HuH-7.5 (cell line): ENCODE results near the gene HSPB2.
"Not testable (repeated sequence)": the region's sequence is repeated elsewhere in the genome, so short reads cannot be mapped to it uniquely, and the experiment has no call there.

Experiments
- DNase-seq: peaks from one replicate; pipeline ENCODE4 v3.0.0; 2011; ENCODE audit warnings: low spot score

HSPB2 gene

DNA sequence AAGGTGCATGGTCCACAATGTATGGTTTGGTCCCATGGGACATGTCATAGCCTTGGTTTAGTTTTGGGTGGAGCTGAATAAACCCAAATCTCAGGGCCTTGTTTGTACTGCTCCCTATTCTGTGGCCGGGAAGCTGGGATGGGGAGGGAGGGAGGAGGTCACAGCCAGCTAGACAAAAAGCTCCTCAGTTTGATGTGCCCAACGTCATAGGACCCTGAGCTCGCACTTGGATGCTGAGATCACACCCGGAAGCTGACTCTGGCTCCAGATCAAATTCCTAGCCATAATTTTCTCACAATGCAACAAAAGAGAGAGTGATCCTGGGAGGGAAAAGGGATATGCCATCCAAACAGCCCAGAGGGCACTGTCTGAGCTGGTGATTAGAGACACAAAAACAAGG, 1.5 kb downstream of the HSPB2 start:
- no peak for DNase-seq

DNA sequence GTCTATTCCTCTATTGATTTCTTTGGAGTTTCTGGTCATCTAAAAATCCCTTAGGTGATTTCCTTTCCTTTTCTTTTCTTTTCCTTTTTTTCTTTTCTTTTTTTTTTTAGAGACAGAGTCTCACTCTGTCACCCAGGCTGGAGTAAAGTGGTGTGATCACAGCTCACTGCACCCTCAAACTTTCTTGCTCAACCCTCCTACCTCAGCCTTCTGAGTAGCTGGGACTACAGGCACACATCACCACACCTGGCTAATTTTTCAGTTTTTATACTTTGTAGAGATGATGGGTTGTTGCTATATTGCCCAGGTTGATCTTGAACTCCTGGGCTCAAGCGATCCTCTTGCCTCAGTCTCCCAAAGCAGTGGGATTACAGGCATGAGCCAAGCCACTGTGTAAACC, 4.2 kb downstream of the HSPB2 start:
- DNase-seq = no peak

DNA sequence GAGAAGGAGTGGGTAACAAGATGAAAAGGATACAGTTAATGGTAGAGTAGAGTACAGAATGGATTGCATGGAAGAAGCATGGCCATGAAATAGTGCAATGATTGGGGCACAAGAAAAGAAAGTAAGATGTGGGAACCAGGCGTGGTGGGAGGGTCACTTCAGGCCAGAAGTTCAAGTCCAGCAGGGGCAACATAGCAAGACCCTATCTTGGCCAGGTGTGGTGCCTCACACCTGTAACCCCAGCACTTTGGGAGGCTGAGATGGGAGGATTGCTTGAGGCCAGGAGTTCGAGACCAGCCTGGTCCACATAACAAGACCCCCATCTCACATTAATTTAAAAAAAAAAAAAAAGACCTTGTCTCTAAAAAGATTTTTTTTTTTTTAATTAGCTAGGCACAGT, 4.8 kb downstream of the HSPB2 start:
- DNase-seq = no peak

DNA sequence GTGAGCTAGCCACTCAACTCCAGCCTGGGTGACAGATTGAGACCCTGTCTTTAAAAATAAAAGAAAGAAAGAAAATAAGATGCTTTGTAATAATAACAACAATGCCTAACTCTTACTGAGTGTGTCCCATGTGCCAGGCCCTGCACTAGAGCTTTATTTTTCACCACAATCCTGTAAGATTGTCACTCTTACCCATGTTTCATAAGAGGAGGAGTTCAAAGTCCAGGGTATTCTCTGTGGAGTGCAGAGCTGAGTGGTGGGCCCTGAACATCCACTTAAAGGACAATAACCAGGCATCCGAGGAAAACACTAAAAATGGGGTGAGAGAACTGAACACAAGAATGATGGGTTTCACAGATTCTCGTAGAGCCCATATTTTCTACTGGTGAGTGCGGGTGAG, 5.3 kb downstream of the HSPB2 start:
- DNase-seq = no peak

DNA sequence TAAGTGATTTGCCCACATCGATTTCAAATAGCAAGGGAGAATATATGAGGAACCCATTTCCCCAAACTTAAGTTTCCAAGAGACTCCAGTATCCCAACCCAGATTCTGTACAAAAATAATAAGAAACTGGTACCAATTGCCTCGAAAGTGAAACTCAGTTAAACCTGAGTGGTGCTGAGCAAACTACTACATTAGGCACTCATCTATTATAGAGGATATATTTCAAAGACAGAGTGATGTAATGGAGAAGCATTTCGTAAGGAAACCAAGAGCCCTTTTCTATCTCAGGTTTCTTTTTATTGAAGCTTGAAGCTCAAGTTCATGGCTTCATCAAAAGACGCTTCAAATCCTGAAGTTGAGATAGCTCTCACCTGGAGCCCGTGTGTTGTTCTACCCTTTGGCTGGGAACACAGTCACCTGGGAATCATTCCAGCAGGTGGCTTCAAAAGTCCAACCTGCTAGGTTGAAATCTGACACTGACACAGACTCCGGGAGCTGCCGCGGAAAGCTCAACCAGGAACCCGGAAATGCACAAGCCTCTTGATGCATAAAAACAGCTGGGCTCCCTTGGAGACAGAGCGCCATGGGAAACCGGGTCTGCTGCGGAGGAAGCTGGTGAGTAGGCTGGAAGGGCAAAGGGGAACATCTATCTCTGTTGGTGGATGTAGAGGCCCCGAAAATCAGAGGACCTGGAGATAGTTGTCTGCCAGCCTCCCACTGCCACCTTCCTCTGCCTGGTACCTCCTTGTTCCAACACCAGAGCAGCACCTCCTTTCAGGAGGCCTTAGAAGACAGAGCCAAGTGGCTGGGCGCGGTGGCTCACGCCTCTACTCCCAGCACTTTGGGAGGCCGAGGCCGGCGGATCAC, 6.1 kb downstream of the HSPB2 start, which contains the start of gene C11orf52:
Gene C11orf52, plus strand, starts transcription at position 524 of the 867 bp plus-strand sequence. Its CDS starts 60 bp downstream, at position 584.
- DNase-seq = peak; percentile 57

DNA sequence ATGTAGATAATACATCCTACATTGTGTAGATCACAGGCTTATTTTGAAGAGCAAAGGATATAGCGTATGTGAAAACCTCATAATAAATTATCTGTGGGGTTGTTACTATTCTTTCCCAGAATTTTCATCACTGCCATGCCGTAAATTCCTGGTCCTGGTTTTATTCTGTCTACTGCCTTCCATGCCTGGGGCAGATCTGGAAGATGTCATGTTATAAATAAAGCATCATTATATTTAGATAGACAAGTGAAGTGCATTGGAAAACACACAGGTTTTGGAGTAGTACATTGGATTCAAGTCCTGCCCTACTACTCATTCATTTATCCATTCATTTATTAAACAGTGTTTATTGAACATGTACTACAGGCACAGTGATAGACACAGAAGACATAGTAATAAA, 8.4 kb downstream of the HSPB2 start:
- DNase-seq = no peak

DNA sequence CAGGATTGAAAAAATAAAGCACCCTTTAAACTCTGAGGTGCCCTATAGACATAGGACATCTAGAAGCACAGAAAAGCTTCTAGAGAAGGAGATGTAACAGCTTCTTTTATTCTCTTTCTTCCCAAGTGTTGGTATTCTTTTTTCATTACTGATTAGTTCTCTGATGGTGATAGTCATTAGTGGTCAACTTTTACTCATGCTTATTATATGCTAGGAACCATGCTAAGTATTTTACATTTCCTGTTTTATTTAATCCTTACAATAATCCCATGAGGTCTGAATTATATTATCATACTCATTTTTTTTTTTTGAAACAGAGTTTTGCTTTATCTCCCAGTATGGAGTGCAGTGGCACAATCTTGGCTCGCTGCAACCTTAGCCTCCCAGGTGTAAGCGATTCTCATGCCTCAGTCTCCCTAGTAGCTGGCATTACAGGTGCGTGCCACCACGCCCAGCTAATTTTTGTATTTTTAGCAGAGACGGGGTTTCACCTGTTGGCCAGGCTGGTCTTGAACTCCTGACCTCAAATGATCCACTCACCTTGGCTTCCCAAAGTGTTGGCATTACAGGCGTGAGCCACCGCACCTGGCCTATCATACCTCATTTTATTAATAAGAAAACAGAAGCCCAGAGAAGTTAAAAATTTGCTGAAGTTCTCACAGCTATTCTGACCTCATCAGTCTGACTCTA, 9.2 kb downstream of the HSPB2 start:
- DNase-seq = no peak

DNA sequence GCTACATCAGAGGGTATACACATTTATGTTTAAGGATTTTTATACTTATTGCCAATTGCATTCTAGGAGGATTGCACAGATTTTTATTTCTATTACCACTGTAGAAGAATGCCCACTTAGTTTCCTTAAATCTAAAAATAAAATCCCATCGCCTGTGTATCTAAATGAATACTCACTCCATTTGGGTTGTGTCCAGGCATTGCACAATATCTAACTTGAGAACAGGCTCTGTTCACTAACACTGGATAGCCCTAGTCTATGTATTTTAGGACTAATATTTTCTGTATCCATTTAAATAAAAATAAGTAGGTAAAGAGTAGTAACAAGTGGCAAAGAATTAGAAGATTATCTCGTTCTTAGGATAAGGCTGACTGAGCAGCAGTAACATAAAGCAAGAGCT, 10.3 kb downstream of the HSPB2 start:
- no peak for DNase-seq

DNA sequence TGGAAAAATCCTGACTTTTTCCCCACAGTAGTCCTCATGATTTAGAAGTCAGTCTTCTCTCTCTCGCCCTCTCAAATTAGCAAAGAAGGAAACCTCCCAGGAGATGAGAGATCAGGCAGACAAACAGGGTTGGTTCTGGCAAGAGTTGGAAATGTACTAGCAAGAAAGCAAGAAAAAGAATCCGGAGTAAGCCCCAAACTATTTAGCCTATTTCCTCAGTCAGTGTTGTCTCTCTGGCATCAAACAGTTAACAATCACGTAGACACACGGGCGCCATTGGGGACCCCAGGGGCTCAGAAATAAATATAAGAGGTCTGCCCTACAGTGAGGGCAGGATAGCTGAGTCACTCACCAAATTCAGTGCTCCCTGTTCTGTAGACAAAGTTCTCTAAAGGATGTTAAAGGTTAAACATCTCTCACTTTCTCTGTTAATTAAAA, 10.8 kb downstream of the HSPB2 start:
- no peak for DNase-seq

DNA sequence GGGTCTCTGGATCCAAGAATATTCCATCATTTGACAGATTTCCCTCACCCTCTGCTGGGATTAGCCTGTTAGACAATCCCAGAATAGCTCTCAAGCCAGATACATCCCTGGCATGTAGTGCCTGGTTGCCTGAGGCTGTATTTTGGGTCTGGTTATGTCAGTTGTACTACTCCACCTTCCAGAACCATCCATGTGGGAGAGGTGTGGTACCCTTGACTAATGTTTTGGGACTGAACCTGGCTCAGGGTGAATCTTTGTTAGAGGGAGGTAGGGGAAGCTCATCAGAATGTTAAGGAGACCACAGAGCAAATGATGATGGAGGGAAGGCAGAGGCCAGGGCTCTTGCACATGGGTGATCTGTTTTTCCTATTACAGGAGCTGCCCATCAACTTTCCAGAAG, 11.4 kb downstream of the HSPB2 start:
- DNase-seq = no peak

DNA sequence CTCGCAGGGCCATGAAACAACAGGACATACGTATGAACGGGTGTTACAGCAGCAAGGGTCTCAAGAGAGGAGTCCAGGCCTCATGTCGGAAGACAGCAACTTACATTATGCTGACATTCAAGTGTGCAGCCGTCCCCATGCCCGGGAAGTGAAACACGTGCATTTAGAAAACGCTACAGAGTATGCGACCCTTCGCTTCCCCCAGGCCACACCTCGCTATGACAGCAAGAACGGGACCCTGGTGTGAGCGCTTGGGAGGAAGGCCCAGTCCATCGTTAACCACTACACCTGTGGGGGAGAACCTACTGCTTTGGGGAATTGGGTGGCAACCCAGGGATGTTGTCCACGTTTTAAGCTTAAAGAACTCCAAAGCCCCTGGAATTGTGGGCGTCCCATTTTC, 13.4 kb downstream of the HSPB2 start:
- no peak for DNase-seq

DNA sequence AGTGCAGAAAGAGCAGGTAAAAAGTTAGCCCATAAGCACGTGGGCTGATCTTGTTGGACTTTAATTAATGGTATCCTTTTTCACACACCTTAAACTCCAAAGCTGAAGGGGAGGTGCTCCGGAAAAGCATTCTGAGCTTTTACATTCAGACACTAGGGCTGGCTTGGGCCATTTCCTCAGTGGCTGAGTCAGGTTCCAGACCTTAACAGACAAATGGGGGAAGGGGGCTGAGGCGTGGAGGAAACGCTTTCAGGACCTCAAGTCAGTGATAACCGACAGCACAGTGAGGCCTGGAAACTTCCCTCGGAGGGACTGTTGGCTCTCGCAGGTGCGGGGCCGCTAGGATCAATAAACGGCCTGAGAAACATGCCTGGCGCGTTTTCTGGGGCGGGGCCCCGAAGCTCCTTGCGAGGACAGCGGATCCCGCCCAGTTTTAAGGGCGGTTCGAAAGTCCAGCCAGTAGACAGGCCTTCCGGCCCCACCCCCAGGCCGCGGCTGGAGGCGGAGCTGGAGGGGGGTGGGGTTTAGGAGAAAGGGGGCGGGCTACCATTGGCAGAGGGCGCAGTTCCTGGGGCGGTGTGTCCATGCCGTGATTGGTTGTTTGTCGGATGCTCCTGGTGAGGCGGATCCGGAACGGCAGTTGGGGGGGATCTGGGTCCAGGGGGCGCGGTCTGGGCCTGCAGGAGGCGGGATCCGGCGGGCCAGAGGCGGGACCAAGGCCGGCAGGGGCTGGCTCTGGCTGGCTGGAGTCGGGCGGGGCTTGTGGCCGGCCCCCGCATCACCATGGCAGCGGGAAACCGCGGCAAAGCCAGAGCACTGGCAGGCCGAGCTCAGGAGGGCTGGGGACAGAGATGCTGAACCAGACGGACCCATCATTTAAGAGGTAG, 14.2 kb downstream of the HSPB2 start:
- DNase-seq = peak; percentile 69

DNA sequence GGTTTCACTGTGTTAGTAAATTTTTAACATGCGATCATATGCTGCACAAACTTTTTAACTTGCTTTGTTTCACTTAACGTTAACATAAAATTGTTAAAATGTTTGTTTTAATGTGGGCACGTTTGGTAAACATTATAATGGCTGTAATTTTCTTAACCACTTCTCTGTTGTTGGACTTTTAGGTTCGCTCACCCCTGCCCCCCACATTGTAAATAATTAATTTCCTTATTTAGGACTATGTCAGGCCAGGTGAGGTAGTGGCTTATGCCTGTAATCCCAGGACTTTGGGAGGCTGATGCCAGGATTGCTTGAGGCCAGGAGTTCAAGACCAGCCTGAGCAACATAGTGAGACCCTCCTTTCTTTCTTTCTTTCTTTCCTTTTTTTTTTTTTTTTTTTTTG, 17.9 kb downstream of the HSPB2 start:
- no peak for DNase-seq

DNA sequence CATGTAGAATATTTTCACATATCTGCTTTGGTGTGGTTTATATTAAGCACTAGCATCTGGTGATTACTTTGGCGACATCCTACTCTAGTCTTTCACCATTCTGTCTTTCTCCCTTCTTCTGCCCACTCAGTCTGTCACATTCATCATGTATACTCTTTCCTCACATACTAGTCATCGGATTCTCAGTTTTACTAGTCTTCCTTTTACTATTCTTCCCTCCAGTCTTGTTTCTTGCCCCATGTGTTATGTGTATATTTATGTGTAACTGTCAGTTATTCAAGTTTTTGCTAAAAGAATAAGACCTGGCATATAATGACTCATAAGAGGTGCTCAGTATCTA, 20.0 kb downstream of the HSPB2 start:
- no peak for DNase-seq

DNA sequence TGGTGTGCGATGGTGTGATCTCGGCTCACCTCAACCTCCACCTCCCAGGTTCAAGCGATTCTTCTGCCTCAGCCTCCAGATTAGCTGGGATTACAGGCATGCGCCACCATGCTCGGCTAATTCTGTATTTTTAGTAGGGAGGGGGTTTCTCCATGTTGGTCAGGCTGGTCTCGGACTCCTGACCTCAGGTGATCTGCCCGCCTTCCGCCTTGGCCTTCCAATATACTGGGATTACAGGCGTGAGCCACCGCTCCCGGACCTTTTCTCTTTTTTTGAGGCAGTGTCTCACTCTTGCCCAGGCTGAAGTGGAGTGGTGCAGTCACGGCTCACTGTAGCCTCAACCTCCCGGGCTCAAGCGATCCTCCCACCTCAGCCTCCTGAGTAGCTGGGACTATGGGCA, 20.6 kb downstream of the HSPB2 start:
- DNase-seq = not testable (repeated sequence)

DNA sequence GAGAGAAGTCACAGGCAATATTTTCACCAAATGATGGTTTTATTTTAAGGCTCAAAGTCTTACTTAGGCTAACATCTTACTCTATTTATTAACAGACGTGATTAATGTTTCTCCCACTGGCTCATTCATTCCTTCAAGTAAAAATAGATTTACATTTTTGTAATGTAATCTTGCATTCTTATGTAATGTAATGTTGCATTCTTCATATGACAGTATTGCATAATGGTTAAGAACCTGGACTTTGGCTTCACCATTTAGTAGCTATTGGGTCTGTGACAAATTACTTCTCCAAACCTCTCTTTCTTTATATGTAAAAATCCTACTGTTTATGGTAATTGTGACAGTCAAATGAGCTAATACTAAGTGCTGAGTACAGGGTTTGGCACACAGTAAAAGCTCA, 21.3 kb downstream of the HSPB2 start:
- no peak for DNase-seq

DNA sequence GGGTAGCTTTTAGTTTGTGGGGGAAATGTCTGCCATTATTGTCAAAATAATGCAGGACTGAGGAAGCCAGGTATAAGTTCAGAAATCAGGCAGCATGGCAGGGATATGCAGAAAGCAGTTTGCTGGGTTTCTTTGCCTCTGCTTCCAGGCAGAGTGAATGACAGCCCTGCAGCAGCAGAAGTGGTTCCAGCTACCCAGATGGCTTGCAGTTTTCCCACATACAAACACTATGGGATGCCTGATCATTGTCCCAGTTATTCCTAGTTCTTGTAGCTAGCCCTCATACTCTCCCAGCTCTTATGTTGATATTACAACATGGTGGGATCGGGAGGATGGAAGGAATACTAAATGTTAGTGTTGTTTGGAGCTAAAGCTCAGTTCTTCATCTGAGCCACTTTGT, 21.8 kb downstream of the HSPB2 start:
- DNase-seq = no peak

DNA sequence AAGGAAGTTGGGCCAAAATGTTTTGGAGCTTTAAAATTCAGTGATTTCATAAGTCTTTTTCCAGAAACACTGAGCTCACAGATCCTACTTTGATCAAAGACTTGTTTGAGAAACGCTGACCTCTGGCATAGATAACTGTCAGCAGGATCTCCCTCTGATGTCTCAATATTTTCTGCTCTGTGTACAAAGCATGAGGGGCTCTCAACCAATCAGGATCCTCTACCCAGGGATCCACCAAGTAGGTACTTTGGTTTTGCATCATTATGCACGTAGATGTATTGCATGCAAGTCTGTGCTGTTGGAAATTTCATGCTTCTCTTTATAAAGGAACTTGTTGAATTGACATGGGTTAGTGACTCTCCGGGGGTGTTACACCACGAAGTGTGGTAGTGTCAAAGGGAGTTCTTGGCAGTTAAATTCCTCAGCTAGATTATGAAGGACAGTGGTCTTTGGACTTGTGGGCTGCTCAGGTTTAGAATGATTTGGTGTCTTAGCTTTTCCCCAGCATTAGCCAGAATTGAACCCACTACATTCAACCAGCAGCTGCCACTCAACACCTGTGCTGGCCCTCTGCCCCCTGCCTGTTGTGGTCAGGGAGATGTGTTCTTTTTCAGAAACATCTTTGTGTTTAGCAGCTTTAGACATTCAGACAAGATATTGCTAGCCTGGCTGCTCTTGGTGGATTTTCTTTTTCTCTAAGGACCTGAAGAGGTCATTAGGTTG, 22.9 kb downstream of the HSPB2 start:
- DNase-seq = peak; percentile 43

DNA sequence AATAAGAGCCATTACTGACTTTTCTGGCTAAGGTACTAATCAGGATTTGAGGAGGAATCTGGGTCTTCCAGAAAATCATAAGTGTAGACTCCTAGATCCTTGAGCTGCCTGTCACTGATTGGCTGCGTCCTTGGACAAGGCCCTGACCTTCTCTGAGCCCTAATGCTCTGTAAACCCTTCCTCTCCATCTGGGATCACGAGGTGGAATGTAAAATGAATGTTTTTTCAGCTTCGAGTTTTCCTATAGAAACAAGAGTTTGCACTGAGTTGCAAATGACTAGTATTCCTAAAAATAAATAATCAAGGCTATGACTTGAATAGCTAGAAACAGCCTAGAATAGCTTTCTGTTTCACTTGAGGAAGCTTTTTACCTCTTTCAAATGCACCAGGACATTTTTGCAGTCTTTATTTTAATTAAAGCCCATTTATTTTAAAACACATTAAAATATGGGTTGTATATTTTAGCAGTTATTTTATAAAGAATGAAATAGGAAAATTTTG, 23.6 kb downstream of the HSPB2 start:
- DNase-seq = no peak

DNA sequence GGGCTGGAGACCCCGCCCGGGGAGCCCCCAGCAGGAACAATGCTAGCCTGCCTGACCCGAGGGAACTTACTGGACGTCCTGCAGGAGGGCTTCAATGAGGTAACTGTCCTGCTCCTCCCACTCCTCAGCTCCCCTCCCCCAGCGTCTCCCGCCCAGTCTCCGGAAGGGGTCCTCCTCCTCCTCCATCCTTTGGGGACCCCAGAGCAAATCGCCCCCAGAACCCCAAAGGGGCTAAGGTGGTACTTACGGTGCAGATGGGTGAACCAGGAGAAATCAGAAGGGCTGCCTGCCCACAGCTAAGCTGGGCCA, 24.9 kb downstream of the HSPB2 start:
- DNase-seq = no peak

DNA sequence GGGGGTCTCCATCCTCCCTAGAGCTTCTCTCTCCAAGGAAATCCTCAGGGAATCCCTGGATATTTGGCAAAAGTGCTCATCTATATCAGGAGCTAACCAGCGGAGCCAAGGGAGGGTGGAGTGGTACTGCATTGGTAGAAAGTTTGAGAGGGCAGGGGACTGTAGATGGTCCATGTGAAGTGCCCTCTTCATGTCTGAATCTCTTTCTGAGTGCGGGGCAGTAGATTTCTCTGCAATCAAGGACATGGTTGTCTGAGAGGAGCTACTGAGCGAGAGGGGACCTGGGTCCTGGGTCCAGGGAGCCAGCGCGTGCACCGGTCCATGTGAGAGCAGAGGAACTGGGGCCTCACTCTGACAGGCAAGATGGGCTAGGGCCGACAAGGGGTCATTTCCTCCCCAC, 25.3 kb downstream of the HSPB2 start:
- no peak for DNase-seq

DNA sequence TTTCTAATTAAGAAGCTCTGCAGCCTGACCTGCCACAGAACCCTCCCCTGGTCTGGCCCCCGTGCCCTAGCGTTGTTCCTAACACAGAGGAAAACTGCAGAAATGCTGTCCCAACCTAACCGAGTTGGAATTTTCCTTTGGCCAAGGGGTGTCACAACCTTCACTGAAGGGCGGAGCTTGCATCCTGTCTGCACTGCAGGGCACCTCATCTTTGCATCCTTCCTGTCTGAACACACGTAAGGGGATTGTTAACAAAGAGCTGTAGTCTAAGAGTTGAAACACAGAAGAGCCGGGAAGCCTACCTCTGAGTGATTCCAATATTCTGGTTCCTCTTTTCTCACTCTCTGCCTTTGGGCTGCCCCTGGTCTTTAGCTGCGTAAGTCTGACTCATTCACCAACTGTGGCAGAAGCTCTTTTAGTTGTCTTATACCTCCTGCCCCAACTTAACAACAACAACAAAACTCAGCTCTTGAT, 26.2 kb downstream of the HSPB2 start:
- peak; percentile 20 for DNase-seq
